ENCODE measurements around the gene GRIN2D.

GRIN2D gene

GRCh38 chr19:48398375-48399235, 5.1 kb downstream of the GRIN2D start:
- peak; percentile 71 to 91 (median 76) for DNase-seq

DNA sequence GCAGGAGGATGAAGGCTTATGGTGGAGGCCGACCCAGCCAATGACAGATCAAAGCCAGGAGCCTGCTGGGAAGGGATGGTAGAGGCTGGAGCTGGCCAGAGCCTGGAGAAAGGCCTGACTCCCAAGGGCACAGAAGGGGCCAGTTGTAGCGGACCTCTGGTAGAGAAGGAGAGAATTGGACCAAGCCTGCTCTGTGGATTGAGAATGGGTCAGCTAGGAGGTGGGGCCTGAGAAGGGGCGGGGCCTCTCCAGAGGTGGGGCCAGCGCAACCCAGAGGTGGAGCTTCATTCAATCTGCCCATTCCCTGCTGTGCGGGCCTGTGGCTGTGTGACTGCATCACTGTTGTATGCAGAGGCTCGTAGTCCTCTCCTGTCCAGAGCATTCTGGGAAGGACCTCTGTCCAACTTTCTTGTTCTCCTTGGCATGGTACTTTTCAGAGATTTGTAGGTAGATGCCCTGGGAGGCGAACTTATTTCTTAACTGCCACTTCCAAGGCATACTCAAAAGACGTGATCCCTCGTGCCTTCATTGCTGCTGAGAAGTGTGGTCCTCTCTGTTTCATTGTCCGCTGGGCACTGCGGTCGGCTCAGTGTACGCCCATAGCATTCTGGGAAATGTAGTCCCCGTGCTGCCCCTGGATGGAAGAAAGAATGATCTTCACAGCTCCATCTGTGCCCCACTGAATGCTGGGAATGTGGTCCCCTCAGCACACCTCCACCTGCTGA, 6.7 kb downstream of the GRIN2D start:
- peak in 1 of 5 donors; percentile 29 for DNase-seq

DNA sequence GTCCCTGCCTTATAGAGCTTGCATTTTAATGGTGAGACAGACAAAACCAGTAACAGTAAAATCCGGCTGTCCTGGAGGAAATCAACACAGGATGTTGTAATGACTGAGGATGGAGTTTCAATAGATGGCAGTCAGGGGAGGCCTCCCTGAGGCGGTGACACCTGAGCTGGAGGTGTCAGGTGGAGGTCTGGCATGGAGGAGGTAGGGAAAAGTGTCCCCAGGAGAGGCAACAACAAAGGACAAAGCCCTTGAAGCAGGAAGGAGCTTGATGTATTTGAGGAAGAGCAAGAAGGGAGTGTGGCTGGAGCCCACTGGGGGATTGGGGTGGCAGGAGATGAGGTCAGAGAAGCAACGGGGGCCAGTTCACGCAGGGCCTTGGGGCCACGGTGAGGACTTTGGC, 7.8 kb downstream of the GRIN2D start:
- no peak for DNase-seq

- DNase-seq = peak in 2 of 5 donors; percentile 21 to 50
Observed at GRCh38 chr19:48403606-48404005, 10.1 kb downstream of the GRIN2D start.

- DNase-seq = no peak
Observed at GRCh38 chr19:48405010-48405659, 11.7 kb downstream of the GRIN2D start.

DNA sequence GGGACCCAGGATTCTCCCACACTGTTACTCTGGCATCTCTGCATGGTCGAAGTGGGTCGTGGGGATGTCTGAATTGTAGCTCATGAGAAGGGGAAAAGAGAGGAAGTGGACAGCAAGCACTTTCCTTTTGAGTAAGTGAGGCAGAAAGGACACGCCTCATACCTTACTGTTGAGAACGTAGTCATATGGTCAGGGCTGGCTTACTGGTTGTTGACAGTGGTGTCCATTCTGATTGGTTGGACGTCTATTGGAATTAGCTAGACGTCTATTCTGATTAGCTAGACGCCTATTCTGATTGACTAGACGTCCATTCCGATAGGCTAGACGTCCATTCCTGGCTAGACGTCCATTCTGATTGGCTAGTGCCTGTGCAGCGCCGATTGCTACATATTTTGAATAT, 12.4 kb downstream of the GRIN2D start:
- DNase-seq = no peak

DNA sequence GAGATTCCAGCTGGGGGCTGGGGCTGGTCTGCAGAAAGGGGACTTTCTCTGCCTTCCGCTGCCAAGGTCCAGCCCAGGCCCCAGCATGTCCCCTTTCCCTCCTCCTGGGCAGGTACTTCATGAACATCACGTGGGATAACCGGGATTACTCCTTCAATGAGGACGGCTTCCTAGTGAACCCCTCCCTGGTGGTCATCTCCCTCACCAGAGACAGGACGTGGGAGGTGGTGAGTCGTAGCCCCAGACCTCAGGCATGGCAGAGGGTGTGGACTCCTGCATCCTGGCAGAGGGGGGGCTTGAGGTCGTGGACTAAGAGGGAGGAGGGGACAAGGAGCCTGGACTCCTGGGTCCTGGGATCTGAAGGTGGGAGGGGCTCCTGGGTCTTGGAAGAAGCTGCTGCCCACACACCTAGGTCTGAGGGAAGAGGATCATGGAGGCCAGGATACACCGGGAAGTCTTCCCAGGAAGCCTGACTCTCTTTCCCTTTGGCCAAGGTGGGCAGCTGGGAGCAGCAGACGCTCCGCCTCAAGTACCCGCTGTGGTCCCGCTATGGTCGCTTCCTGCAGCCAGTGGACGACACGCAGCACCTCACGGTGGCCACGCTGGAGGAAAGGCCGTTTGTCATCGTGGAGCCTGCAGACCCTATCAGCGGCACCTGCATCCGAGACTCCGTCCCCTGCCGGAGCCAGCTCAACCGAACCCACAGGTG, 20.6 kb downstream of the GRIN2D start:
- no peak for DNase-seq

DNA sequence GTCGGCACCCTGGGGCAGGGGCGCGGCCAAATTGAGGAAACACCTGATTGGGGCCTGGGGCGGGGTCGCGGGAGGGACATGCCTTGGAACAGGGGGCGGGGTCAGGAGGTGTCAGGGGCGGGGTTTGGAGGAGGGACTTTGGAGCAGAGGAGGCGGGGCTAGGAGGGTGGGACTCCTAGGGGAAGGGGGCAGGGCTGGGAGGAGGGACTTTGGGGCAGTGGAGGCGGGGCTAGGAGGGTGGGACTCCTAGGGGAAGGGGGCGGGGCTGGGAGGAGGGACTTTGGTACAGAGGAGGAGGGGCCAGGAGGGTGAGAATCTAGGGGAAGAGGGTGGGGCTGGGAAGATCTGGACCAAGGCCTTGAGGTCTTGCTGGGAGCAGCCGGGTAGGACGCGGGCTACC, 21.9 kb downstream of the GRIN2D start:
- DNase-seq = peak; percentile 63 to 82 (median 74)

GRCh38 chr19:48415806-48416221, 22.3 kb downstream of the GRIN2D start:
- no peak for DNase-seq

DNA sequence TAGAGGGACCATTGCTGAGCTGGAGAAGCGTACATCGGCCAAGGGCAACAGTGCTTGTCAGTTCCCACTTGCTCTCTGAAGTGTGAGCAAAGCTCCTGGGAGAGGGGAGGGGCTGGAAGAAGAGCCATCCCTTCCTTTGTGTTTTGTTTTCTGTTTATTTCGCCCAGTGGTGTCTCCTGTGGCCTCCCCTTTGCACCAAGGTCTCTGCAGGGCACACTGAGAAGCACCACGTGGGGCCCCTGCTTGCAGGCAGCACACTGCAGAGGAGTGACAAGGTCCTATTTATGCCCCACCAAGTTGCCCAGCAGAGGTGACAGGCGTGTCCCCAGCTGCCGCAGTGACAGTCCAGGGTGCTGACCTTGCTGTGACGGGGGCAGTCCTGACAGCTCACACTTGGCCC, 24.0 kb downstream of the GRIN2D start:
- DNase-seq = no peak

GRCh38 chr19:48418317-48419064, 25.0 kb downstream of the GRIN2D start:
- no peak for DNase-seq

DNA sequence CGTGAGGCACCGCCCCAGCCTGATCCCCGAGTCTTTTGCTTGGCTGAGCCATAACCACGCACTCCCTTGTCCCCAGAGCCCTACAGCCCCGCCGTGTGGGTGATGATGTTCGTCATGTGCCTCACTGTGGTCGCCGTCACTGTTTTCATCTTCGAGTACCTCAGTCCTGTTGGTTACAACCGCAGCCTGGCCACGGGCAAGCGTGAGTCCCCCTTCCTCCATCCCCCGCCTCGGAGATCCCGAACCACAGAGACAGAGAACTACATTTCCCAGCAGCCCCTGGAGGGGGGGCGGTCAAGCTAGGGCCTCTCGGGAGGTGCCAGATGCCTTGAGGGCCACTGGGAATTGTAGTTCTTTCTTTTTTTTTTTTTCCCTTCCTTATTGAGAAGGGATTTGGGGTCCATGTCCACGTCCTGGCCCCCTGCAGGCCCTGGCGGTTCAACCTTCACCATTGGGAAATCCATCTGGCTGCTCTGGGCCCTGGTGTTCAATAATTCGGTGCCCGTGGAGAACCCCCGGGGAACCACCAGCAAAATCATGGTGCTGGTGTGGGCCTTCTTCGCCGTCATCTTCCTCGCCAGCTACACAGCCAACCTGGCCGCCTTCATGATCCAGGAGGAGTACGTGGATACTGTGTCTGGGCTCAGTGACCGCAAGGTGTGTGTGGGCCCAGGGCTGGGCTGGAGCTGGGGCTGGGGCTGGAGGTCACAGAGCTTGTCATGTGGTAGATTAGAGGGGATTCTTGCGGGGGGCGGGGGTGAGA, 25.9 kb downstream of the GRIN2D start:
- DNase-seq = peak; percentile 36 to 66 (median 59)

DNA sequence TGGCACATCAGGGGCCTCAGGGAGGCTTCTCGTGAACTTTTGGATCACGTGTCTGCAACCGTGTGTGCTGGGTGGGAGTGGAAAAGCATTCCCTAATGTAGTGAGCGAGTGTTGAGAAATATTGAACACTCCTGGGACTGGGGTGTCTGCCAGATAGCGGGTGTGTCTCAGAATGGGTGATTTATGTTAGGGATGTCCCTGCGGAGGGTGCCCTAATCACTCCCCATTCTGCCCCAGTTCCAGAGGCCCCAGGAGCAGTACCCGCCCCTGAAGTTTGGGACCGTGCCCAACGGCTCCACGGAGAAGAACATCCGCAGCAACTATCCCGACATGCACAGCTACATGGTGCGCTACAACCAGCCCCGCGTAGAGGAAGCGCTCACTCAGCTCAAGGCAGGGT, 28.1 kb downstream of the GRIN2D start:
- no peak for DNase-seq

DNA sequence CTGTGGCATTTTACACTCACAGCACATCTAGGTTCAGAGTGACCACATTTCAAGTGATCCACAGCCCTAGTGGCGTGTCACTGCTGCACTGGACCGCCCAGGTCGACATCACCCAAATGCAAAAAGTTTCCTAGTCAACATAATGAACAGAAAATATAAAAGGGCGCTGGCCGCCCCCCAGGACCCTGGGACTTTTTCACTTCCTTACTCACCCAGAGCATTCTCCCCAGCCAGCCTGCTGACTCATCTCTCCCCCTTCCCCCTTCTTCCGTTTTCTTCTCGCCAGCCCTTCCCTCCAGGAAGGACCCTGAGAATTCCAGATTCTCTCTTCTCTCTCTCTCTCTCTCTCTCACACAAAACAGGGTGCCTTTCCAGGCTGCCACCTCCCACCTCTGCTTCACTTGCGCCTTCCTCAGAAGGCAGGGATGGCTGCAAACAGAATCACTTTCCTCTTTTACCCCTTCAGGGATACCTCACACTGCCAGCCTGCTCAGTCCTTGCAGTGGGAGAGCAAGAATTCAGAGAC, 31.3 kb downstream of the GRIN2D start:
- no peak for DNase-seq

DNA sequence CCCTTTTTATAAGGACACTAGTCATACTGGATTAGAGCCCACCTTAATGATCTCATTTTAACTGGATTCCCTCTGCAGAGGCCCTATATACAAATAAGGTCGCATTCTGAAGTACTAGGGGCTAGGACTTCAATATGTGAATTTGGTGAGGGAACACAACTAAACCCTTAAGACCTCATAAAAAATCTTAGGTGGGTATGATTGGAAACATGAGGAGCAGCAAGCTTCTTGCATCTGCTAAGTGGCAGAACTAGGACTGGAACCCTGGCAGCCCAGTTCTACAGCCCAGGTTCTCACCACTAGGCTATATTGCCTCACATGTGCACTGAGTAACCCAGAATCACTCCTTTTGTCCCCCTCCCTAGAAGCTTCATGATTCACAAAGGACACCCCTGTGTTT, 35.2 kb downstream of the GRIN2D start:
- DNase-seq = no peak

- DNase-seq = no peak
Observed at GRCh38 chr19:48433337-48433736, 39.9 kb downstream of the GRIN2D start.

DNA sequence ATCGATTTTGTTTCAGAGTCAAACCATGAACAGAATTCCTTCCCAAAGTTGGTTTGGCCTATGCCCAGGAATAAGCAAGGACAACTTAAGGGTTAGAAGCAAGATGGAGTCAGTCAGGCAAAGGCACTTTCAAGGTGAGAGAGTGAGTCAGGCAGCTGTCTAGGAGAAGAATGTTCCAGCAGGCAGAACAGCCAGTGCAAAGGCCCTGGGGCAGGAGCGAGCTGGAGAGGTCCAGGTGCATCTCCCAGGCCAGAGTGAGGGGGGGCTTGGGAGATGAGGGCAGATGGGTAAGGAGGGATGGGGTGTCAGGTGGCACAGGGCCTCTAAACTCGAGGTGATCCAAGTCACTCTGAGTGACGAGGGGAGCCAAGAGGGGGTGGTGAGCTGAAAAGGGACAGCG, 43.1 kb downstream of the GRIN2D start:
- DNase-seq = no peak

GRCh38 chr19:48441360-48442050, 48.0 kb downstream of the GRIN2D start:
- DNase-seq = no peak

DNA sequence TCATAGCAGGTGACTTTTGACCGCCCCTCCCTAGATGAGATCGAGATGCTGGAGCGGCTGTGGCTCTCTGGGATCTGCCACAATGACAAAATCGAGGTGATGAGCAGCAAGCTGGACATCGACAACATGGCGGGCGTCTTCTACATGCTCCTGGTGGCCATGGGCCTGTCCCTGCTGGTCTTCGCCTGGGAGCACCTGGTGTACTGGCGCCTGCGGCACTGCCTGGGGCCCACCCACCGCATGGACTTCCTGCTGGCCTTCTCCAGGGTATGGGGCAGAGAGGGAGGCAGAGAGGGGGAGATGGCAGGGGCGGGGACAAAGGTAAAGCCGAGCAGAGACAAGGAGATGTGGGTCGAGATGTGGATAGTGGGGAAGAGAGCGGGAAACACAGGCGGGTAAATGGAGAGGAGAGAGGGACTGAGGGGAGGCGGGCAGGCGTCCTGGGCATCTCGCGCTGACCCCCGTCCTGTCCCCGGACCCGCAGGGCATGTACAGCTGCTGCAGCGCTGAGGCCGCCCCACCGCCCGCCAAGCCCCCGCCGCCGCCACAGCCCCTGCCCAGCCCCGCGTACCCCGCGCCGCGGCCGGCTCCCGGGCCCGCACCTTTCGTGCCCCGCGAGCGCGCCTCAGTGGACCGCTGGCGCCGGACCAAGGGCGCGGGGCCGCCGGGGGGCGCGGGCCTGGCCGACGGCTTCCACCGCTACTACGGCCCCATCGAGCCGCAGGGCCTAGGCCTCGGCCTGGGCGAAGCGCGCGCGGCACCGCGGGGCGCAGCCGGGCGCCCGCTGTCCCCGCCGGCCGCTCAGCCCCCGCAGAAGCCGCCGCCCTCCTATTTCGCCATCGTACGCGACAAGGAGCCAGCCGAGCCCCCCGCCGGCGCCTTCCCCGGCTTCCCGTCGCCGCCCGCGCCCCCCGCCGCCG, 48.9 kb downstream of the GRIN2D start:
- DNase-seq = no peak

All from T-helper 1 cell (primary cell).